HL-60 (cell line): Measurements from ENCODE around the gene NUDT9.

Experiments used
- DNase-seq, 2 experiments: peaks; one replicate each; pipeline ENCODE4 v3.0.0-alpha.2; 2010 to 2020; ENCODE audit warnings: low read depth in 1 of 2, low spot score in 1 of 2
- H3K27ac ChIP-seq: fragments of 250-450 bp; sonication (Bioruptor Pico); replicated peaks from 2 replicates; pipeline ENCODE4 v1.5.1; 2020; ENCODE audit warnings: mild to moderate bottlenecking, moderate library complexity
- H3K27me3 ChIP-seq: fragments of 250-450 bp; sonication (Bioruptor Pico); 2 replicates; pipeline ENCODE4 v1.5.1; 2021; ENCODE audit warnings: mild to moderate bottlenecking, moderate library complexity; ENCODE audit not compliant: insufficient read depth, poor library complexity, severe bottlenecking
- H3K4me3 ChIP-seq: replicated peaks from 2 replicates; pipeline ENCODE4 v1.5.1; 2011; ENCODE audit warnings: mild to moderate bottlenecking, control low read depth, low read length; ENCODE audit not compliant: insufficient read depth
- GABPA ChIP-seq: IDR thresholded peaks from 2 replicates; pipeline ENCODE4 v1.6.1; 2012; ENCODE audit warnings: low read depth
- POLR2AphosphoS5 ChIP-seq: IDR thresholded peaks from 2 replicates; pipeline ENCODE4 v1.6.1; 2012; ENCODE audit warnings: low read depth
- SPI1 ChIP-seq: IDR thresholded peaks from 2 replicates; pipeline ENCODE4 v1.6.1; 2012; ENCODE audit warnings: low read depth, mild to moderate bottlenecking, borderline replicate concordance
- TF ChIP-seq, protein P1 (sequence below): IDR thresholded peaks from one replicate; pipeline ENCODE4 v1.5.1; 2011; ENCODE audit warnings: low read length, control low read depth, inconsistent platforms; ENCODE audit not compliant: insufficient read depth
- TF ChIP-seq, protein P2 (sequence below): IDR thresholded peaks from 2 replicates; pipeline ENCODE4 v1.6.1; 2012; ENCODE audit warnings: low read depth; ENCODE audit not compliant: insufficient replicate concordance

Gene NUDT9

DNA sequence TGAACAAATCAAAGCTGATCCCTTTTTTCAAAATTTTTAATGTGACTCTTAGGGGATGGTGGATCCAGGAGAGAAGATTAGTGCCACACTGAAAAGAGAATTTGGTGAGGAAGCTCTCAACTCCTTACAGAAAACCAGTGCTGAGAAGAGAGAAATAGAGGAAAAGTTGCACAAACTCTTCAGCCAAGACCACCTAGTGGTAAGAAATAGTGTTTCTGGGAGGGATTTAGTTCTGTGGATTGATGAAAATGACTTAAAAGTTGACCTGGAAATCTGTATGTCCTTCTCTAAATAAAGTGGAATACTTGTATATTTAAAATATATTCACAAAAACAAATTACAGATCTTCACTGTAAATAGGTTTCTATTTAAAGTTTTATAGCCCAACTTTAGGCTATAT, 29.2 kb downstream of the NUDT9 start:
- Histone ChIP-seq H3K27me3 (no peaks in the 10 kb centered on the region), H3K27ac (no peak overlapping the region), H3K4me3 (no peak overlapping the region)
- no peak for DNase-seq
- TF ChIP-seq, protein P1, sequence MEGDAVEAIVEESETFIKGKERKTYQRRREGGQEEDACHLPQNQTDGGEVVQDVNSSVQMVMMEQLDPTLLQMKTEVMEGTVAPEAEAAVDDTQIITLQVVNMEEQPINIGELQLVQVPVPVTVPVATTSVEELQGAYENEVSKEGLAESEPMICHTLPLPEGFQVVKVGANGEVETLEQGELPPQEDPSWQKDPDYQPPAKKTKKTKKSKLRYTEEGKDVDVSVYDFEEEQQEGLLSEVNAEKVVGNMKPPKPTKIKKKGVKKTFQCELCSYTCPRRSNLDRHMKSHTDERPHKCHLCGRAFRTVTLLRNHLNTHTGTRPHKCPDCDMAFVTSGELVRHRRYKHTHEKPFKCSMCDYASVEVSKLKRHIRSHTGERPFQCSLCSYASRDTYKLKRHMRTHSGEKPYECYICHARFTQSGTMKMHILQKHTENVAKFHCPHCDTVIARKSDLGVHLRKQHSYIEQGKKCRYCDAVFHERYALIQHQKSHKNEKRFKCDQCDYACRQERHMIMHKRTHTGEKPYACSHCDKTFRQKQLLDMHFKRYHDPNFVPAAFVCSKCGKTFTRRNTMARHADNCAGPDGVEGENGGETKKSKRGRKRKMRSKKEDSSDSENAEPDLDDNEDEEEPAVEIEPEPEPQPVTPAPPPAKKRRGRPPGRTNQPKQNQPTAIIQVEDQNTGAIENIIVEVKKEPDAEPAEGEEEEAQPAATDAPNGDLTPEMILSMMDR, result no peak
- TF ChIP-seq, protein P2, sequence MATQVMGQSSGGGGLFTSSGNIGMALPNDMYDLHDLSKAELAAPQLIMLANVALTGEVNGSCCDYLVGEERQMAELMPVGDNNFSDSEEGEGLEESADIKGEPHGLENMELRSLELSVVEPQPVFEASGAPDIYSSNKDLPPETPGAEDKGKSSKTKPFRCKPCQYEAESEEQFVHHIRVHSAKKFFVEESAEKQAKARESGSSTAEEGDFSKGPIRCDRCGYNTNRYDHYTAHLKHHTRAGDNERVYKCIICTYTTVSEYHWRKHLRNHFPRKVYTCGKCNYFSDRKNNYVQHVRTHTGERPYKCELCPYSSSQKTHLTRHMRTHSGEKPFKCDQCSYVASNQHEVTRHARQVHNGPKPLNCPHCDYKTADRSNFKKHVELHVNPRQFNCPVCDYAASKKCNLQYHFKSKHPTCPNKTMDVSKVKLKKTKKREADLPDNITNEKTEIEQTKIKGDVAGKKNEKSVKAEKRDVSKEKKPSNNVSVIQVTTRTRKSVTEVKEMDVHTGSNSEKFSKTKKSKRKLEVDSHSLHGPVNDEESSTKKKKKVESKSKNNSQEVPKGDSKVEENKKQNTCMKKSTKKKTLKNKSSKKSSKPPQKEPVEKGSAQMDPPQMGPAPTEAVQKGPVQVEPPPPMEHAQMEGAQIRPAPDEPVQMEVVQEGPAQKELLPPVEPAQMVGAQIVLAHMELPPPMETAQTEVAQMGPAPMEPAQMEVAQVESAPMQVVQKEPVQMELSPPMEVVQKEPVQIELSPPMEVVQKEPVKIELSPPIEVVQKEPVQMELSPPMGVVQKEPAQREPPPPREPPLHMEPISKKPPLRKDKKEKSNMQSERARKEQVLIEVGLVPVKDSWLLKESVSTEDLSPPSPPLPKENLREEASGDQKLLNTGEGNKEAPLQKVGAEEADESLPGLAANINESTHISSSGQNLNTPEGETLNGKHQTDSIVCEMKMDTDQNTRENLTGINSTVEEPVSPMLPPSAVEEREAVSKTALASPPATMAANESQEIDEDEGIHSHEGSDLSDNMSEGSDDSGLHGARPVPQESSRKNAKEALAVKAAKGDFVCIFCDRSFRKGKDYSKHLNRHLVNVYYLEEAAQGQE, result no peak
- TF ChIP-seq SPI1 (no peak), POLR2AphosphoS5 (no peak), GABPA (no peak)

DNA sequence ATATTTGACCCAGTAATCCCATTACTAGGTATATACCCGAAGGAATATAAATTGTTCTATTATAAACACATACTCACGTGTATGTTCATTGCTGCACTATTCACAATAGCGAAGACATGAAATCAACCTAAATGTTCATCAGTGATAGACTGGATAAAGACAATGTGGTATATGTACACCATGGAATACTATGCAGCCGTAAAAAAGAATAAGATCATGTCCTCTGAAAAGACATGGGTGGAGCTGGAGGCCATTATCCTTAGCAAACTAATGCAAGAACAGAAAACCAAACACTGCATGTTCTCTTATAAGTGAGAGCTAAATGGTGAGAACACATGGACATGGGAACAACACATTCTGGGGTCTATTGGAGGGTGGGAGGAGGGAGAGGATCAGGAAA, 36.5 kb downstream of the NUDT9 start:
- DNase-seq, result no peak
- Histone ChIP-seq H3K27ac (no peak overlapping the region), H3K27me3 (no peaks in the 10 kb centered on the region), H3K4me3 (no peak overlapping the region)
- TF ChIP-seq GABPA (no peak), SPI1 (no peak), POLR2AphosphoS5 (no peak)
- TF ChIP-seq, protein P1, result no peak
- TF ChIP-seq, protein P2, result no peak

DNA sequence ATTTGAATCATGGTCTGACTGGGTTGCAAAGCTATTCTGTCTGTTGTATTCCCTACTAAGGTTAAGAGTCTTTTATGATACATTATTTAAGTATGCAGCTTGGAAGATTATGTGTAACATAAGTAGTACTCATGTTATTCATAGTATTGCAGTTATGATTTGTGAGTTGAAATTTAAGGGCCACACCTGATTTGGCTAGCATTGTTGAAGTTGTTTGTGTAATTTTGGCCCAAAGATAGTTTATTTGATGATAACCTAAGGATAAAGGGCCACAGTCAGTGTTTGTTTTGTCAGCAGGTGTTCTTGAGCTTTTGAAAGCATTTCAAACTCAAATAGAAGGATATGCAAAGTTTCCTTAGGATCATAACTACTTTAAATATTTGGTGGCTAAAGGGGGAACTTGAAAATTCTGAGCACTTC, 38.9 kb downstream of the NUDT9 start:
- Histone ChIP-seq H3K4me3 (no peak overlapping the region), H3K27me3 (no peaks in the 10 kb centered on the region), H3K27ac (no peak overlapping the region)
- no peak for TF ChIP-seq POLR2AphosphoS5
- no peak for DNase-seq

DNA sequence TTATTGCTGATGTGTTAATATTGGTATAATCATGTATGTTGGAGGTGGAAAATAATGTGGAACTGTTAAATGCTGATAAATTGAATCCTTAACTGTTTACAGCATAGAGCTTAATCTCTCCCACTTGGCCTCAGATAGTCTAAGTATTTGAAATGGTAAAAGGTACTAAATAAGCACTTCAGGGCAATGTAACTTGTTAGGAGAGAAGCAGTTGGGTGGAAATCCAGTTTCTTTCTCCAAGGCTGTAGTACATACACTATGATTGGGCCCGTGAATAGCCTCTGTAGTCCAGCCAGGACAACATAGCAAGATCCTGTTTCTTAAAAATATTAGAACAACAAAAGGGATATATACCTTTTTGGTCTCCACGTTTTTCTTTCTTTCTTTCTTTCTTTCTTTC, 39.7 kb downstream of the NUDT9 start:
- TF ChIP-seq GABPA (no peak), POLR2AphosphoS5 (no peak), SPI1 (no peak)
- TF ChIP-seq, protein P1, result no peak
- TF ChIP-seq, protein P2, result no peak
- Histone ChIP-seq H3K27ac (no peak overlapping the region), H3K4me3 (no peak overlapping the region), H3K27me3 (no peaks in the 10 kb centered on the region)
- DNase-seq, result no peak
